ELF-1 (cell line): ENCODE data around the gene CEP104.

Experiments
- DNase-seq: peaks from one replicate; pipeline ENCODE4 v3.0.0-alpha.2; 2016; ENCODE audit warnings: low read depth, low spot score

The CEP104 gene

DNA sequence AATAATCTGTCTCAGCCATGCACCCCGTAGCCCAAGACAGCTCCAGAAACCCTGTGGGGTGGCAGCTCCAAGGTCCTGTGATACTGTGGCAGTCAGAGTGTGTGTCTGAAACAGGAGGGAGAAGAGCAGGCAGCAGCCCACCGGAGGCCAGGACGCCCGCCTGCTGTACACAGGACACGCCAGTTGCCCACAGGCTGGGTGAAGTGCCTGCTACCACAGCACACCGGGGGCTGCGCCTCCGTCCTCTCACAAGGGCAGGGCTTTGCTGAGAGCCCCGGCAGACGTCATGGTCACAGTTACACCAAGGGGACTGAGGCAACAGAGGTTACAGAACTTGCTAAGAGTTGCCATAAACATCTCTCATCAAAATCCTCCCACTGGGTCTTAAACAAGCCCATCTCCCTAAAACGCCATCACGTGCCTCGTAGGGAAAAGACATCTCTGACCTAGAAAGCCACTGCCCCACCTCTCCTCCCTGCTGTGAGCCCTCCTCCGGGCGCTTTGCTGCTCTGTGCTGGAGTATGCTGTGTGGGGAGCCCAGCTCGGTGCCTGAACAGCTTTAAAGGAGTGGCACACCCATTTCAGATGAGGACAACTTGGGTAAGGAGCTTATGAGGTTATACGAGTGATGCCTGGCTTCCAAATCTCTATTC is 37.7 kb upstream of the CEP104 start:
- DNase-seq: no peak

DNA sequence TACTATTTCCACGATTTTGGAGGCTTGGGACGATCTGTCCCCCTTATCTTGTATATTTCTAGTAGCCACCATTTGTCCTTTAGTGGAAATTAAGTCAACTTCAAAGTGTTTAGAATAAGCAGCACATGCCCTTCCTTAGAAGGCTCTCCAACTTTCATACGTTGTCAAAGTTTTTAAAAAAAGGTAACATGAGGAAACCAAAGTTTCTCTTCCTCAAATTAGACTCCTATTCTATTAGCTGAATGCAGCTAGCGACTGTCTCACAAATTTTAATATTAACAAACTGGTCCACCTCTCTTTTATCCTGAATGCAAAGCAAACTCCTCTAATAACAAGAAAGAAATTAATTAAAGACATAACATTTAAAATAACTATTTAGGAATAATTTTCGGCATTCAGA is 36.2 kb upstream of the CEP104 start:
- DNase-seq: no peak

DNA sequence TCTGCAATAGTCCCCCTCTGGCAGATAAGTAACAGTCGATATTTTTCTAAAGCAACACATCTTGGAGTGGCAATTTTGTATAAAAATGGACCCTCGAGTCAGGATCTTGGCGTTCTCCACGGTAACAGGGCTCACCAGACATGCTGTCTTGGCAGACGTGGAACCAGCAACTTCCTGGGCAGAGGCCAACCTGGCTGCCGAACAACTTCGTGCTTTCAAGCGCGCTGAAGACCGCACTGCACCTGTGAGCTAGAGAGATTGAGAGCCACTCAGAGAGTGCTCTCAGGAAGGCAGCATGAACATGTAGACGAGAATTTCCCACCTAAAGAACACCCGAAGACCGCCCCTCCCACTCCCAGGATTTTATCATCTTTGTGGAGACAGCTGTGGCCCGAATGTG is 35.7 kb upstream of the CEP104 start:
- DNase-seq: no peak

DNA sequence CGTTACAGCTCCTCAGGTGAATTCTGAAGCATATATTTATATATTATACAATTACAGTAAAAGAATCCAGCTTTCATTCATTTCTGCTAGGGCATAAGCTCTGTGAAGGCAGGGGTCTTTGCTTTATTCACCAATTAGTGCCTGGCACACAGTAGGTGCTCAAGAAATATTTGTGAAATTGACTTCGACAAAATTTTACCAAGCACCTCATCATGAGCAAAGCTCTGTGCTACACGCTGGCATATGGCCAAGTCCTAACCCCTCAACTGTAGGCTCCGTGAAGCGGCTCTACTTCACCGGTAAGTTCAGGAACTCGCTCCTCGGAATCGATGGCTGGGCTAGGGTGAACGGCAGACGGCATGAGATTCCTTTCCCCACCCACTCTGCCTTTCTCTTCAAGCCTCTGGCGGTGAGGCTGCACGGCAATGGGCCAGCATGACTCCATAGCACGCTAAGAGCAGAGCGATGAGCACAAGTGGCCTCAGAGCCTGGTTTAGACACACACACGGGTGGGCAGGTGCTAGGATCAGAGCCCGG is 34.4 kb upstream of the CEP104 start:
- DNase-seq: no peak

GRCh38 chr1:3890389-3891328 is 33.6 kb upstream of the CEP104 start:
- DNase-seq: no peak

DNA sequence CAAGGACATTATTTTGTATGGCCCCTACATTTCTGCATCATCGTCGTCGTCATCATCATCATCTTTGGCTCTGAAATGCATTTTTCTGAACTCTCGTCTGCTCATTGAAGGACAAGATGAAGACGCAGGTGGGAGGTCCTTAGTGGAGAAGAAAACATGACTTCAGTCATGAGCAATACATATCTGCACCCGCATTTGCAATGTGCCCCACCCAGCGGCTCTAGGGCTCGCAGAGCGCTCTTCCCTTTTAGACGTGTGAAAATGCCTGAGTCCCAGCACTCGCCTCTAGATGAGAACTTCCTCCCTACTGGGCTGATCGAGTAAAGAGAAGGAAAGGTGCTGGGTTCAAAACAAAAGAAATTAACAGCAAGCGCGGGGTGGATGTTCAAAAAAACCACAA is 32.9 kb upstream of the CEP104 start:
- no peak for DNase-seq

- DNase-seq: no peak
Observed at GRCh38 chr1:3888301-3888700, 31.3 kb upstream of the CEP104 start.

GRCh38 chr1:3886691-3887090 is 29.7 kb upstream of the CEP104 start:
- no peak for DNase-seq

GRCh38 chr1:3886106-3886670 is 29.2 kb upstream of the CEP104 start:
- DNase-seq: no peak

GRCh38 chr1:3885611-3886010 is 28.6 kb upstream of the CEP104 start:
- DNase-seq: no peak

GRCh38 chr1:3884966-3885365 is 28.0 kb upstream of the CEP104 start:
- DNase-seq: no peak

GRCh38 chr1:3883194-3883925 is 26.3 kb upstream of the CEP104 start:
- no peak for DNase-seq

DNA sequence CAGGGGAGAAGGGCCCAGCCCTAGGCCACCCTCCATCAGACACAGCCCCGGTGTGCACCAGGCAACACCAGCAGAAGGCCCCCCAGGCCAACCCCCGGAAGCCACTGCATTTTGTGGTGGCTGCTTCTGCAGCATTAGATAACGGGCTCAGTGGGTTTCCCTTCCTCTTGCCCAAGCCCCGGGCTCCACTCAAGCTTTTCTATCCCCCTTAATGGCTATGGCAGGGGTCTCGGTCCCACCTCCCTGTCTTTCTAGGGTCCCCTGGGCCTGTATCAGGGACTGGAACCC is 24.1 kb upstream of the CEP104 start:
- DNase-seq: no peak

- no peak for DNase-seq
Observed at GRCh38 chr1:3880429-3881192, 23.6 kb upstream of the CEP104 start.

DNA sequence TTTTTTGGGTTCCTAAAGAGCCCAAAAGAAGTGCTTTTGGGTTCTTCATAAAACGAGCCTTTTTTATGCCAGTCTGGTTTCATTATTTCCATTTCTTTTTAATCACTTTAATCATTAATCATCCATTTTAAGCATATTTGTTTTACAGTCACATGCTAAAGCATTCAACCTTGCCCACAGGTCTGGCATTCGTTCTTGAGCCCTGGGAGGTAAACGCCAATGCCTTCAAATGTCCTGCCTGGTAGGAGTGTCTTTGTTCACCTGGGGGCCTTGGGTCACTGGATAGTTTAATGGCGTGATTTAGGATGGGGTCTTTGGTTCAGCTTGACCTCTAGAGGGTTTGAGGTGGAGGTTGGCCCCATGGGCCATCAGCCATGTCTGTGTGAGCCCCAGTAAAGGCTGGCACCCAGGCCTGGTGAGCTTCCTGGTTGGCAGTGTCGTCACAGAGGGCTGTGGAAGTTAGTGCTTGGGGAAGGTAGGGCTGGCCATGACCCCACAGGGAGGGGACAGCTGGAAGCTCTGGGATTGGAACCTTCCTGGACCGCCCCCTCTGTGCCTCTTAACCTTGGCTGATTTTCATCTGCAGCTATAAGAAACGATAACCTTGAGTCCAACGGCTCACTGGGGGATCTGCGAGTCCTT is 22.9 kb upstream of the CEP104 start:
- DNase-seq: no peak

DNA sequence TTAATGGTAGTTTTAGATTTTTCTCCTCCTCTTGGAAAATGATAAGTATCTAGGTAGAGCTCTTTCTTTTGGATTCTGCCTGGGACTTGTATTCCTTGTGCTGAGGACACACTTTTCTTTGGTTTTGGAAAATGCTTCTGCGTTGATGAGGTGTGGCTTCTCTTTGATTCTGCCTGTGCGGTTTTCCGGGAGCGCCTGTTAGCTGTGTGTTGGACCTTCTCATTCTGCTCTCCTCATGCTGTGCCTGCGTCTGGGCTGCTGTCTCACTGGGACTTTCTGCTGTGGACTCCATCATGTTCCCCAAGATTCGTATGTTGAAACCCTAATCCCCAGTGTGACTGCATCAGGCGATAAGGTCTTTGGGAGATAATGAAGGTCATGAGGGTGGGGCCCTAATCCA is 22.1 kb upstream of the CEP104 start:
- no peak for DNase-seq

DNA sequence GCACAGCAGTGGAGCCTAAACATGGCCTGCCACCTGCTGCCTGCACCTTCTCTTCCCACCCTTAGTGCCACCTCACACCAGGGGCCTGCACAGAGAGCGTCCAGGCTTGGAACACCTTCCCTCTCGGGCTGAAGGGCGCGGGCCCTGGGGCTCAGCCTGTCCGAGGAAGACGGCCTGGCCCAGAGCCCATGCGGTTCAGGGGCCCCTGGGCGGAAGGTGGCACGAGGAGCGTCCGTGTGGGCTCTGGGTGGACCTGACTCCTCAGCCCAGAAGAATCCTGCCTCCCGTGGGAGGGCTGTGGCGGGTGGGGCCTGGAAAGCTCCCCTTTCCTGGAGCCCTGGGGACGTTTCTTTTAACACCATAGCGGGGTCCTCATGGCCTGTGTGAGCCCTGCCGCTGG is 19.7 kb upstream of the CEP104 start:
- DNase-seq: no peak

- no peak for DNase-seq
Observed at GRCh38 chr1:3874736-3875135, 17.7 kb upstream of the CEP104 start.

DNA sequence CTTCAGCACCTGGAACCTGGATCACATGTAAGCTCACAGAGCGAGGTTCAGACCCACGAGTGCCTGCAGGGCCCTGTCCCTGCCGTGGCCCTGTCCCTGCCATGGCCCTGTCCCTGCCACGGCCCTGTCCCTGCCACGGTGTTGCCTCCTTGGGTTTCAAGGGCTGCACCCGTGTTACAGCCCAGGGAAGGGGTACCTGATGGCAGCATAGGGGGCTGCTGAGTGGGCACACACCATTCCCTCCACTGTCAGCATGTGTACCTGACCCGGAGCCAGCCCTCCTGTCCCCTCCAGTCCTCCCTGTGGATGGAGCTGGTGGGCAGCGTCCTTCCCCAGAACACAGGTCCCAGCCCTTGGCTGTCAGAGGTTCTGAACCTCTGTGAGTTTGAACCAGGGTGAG is 15.5 kb upstream of the CEP104 start:
- DNase-seq: no peak

GRCh38 chr1:3871451-3871805 is 14.4 kb upstream of the CEP104 start:
- no peak for DNase-seq

GRCh38 chr1:3869751-3870301 is 12.8 kb upstream of the CEP104 start:
- DNase-seq: peak; percentile 93
